NCI-H1105 treated with DMSO at 0.1 percent for 48 hours (cell line): ENCODE data around the gene SYT14.
"Not testable (repeated sequence)": the region's sequence is repeated elsewhere in the genome, so short reads cannot be mapped to it uniquely, and the experiment has no call there.

Experiments used
- DNase-seq: peaks from one replicate; lab custom pipeline; 2025; lab: John Stamatoyannopoulos, UW

Gene SYT14

GRCh38 chr1:210123383-210123782 lies 185.4 kb downstream of the SYT14 start:
- no peak for DNase-seq

GRCh38 chr1:210123924-210124589 lies 186.0 kb downstream of the SYT14 start:
- DNase-seq: peak; percentile 21

- no peak for DNase-seq
These were observed 186.7 kb downstream of the SYT14 start for GRCh38 chr1:210124736-210125135.

- DNase-seq: no peak
These were observed 187.1 kb downstream of the SYT14 start for GRCh38 chr1:210125143-210125542.

GRCh38 chr1:210129092-210129491 lies 191.1 kb downstream of the SYT14 start:
- no peak for DNase-seq

- DNase-seq: no peak
These were observed 191.7 kb downstream of the SYT14 start for GRCh38 chr1:210129759-210130158.

- no peak for DNase-seq
These were observed 194.6 kb downstream of the SYT14 start for GRCh38 chr1:210132582-210132981.

- DNase-seq: peak; percentile 51
These were observed 205.5 kb downstream of the SYT14 start for GRCh38 chr1:210143465-210144062.

GRCh38 chr1:210144736-210145135 lies 206.7 kb downstream of the SYT14 start:
- no peak for DNase-seq

GRCh38 chr1:210151052-210151672 lies 213.1 kb downstream of the SYT14 start:
- peak; percentile 21 for DNase-seq

GRCh38 chr1:210159211-210159610 lies 221.2 kb downstream of the SYT14 start:
- DNase-seq: no peak

- no peak for DNase-seq
These were observed 232.2 kb downstream of the SYT14 start for GRCh38 chr1:210170220-210170619.

- no peak for DNase-seq
These were observed 236.1 kb downstream of the SYT14 start for GRCh38 chr1:210174133-210174532.

- no peak for DNase-seq
These were observed 247.0 kb downstream of the SYT14 start for GRCh38 chr1:210185063-210185462.

- DNase-seq: not testable (repeated sequence)
These were observed 250.0 kb downstream of the SYT14 start for GRCh38 chr1:210187849-210188606.

- DNase-seq: no peak
These were observed 251.4 kb downstream of the SYT14 start for GRCh38 chr1:210189426-210189825.

- DNase-seq: no peak
These were observed 257.7 kb downstream of the SYT14 start for GRCh38 chr1:210195635-210196160.

- not testable (repeated sequence) for DNase-seq
These were observed 258.2 kb downstream of the SYT14 start for GRCh38 chr1:210196266-210196665.

GRCh38 chr1:210198840-210199239 lies 260.8 kb downstream of the SYT14 start:
- no peak for DNase-seq

- DNase-seq: no peak
These were observed 262.2 kb downstream of the SYT14 start for GRCh38 chr1:210200124-210200736.

- no peak for DNase-seq
These were observed 263.7 kb downstream of the SYT14 start for GRCh38 chr1:210201681-210202080.
